ENCODE data around the gene SCUBE2.
"Not testable (repeated sequence)": the region's sequence is repeated elsewhere in the genome, so short reads cannot be mapped to it uniquely, and the experiment has no call there.

SCUBE2 gene

GRCh38 chr11:9002920-9003572, 88.4 kb downstream of the SCUBE2 start:
- peak; percentile 15 for DNase-seq

DNA sequence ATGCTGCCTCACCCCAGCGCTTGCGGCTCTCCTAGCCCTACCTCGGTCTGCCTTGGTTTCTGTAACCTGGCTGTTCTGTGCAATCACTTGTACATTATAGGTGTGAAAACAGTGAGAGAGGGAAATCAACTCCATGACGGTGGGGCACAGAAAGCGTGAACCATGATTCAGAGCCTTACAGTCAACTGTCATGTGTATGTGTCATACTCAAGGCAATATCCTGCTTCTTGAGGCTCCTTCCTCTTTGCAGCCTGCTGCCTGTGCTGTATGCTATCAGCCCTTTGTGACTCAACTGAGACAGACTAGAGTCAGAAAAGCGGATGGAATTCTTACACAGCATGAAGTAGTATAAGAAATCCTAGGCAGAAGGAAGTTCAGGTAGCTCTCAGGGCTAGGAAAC, 89.7 kb downstream of the SCUBE2 start:
- DNase-seq = peak; percentile 31

DNA sequence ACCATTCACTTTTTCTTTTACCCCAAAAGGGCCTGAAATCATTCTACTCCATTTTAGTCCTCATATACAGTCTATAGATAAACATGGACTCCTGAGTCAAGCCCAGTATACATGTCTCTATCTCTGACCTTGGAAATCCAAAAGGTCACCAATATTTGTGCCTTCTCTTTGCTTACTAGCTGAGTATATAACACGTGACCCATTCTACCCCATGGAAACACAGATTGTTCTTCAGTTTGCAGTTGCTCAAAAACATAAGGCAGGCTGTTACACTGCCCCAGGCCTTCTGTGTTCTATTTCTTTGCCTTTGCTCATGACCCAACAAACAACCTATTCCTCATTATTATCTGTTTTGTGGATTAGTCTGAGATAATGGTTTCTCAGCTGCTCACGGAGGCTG, 93.4 kb downstream of the SCUBE2 start:
- no peak for DNase-seq

GRCh38 chr11:8997451-8997850, 93.9 kb downstream of the SCUBE2 start:
- no peak for DNase-seq

GRCh38 chr11:8989453-8989852, 101.9 kb downstream of the SCUBE2 start:
- DNase-seq = no peak

GRCh38 chr11:8988329-8989234, 102.8 kb downstream of the SCUBE2 start:
- DNase-seq = no peak

- no peak for DNase-seq
Measured at GRCh38 chr11:8987446-8987845, 104.0 kb downstream of the SCUBE2 start.

GRCh38 chr11:8986772-8987171, 104.6 kb downstream of the SCUBE2 start:
- DNase-seq = not testable (repeated sequence)

- DNase-seq = no peak
Measured at GRCh38 chr11:8985462-8985861, 105.9 kb downstream of the SCUBE2 start.

- DNase-seq = no peak
Measured at GRCh38 chr11:8983552-8983951, 107.8 kb downstream of the SCUBE2 start.

DNA sequence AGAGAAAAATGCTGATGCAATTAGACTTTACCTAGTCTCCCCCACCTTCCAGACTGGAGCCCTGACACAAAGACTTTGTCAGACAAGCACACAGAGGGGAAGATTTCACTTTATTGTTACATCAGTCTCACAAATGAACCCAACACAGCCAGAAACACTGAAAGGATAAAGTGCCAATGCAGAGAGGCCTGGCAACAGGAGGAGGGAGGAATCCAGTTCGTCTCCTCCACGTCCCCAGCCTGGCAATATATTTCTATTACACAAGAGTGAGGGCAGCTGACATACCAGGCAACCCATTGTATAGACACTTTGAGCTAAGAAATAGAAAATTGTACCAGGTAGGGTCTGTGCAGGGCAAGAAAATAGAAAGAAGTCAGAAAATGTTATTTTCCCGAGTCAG, 110.9 kb downstream of the SCUBE2 start:
- DNase-seq = no peak

DNA sequence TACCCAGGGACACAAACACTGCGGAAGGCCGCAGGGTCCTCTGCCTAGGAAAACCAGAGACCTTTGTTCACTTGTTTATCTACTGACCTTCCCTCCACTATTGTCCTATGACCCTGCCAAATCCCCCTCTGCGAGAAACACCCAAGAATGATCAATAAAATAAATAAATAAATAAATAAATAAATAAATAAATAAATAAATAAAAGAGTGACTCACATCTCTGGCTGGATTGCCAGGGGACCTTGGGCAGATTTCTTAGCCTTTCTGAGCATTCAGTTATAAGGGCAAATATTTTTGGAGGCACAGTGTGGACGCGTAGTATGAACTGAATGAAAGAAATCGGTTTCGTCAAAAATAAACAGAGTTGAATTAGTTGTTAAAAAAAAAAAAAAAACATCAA, 112.0 kb downstream of the SCUBE2 start:
- not testable (repeated sequence) for DNase-seq

GRCh38 chr11:8973121-8973520, 118.3 kb downstream of the SCUBE2 start:
- DNase-seq = no peak

- DNase-seq = no peak
Measured at GRCh38 chr11:8971924-8972316, 119.5 kb downstream of the SCUBE2 start.

GRCh38 chr11:8971196-8971923, 120.0 kb downstream of the SCUBE2 start:
- DNase-seq = no peak
